Liver (tissue), 9 donors: ENCODE results near the gene ZNF217. TPM values are rescaled to one million over a fixed set of nuclear protein-coding genes. Genes with fewer than 3 reads are reported as not detected.

ENCODE experiments used
- DNase-seq: peaks from one replicate; pipeline ENCODE4 v3.0.0-alpha.2; 2017; ENCODE audit warnings: low spot score
- H3K27ac ChIP-seq, 2 donors: one replicate each; pipeline ENCODE4 v1.7.0; 2013; ENCODE audit warnings: inconsistent platforms in 2 of 2, low read length in 2 of 2, control low read depth in 1 of 2, low read depth in 1 of 2, mild to moderate bottlenecking in 1 of 2
- H3K27me3 ChIP-seq, 4 donors: one replicate each; pipeline versions ENCODE4 v1.6.1 to v1.7.0; 2013; ENCODE audit warnings: low read length in 3 of 4, inconsistent platforms in 1 of 4, mild to moderate bottlenecking in 1 of 4, moderate library complexity in 1 of 4; ENCODE audit not compliant: control insufficient read depth in 4 of 4, insufficient read depth in 4 of 4
- H3K36me3 ChIP-seq, 4 donors: one replicate each; pipeline versions ENCODE4 v1.6.1 to v1.7.0; 2013; ENCODE audit warnings: low read length in 3 of 4, mild to moderate bottlenecking in 3 of 4, low read depth in 1 of 4, moderate library complexity in 1 of 4; ENCODE audit not compliant: control insufficient read depth in 4 of 4, insufficient read depth in 3 of 4
- H3K4me1 ChIP-seq, 4 donors: one replicate each; pipeline versions ENCODE4 v1.6.1 to v1.7.0; 2013; ENCODE audit warnings: low read length in 3 of 4, mild to moderate bottlenecking in 3 of 4, moderate library complexity in 1 of 4; ENCODE audit not compliant: control insufficient read depth in 4 of 4, insufficient read depth in 4 of 4
- H3K4me3 ChIP-seq, 3 donors: one replicate each; pipeline versions ENCODE4 v1.6.1 to v1.7.0; 2013; ENCODE audit warnings: low read length in 3 of 3, control low read depth in 1 of 3, low read depth in 1 of 3, mild to moderate bottlenecking in 1 of 3
- H3K9ac ChIP-seq, 2 donors: one replicate each; pipeline ENCODE4 v1.7.0; 2013; ENCODE audit warnings: low read length in 2 of 2, mild to moderate bottlenecking in 2 of 2, moderate library complexity in 2 of 2, control low read depth in 1 of 2, low read depth in 1 of 2
- H3K9me3 ChIP-seq, 4 donors: one replicate each; pipeline versions ENCODE4 v1.6.1 to v1.7.0; 2013; ENCODE audit warnings: low read length in 3 of 4; ENCODE audit not compliant: control insufficient read depth in 4 of 4
- EGR1 ChIP-seq, 2 donors: IDR thresholded peaks; 2 replicates each; pipeline ENCODE4 v1.6.1; 2016 to 2018; ENCODE audit warnings: antibody characterized with exemption in 2 of 2, low read depth in 2 of 2
- FOXA1 ChIP-seq: IDR thresholded peaks from 2 replicates; pipeline ENCODE4 v1.6.1; 2016; ENCODE audit warnings: antibody characterized with exemption
- FOXA2 ChIP-seq: IDR thresholded peaks from 2 replicates; pipeline ENCODE4 v1.6.1; 2016; ENCODE audit warnings: antibody characterized with exemption
- GABPA ChIP-seq, 2 donors: IDR thresholded peaks in 1 of 2; conservative IDR thresholded peaks in 1 of 2; 2 replicates each; pipeline ENCODE4 v1.6.1; 2016; ENCODE audit warnings: antibody characterized with exemption in 2 of 2, mild to moderate bottlenecking in 1 of 2, moderate library complexity in 1 of 2
- HNF4A ChIP-seq, 2 donors: conservative IDR thresholded peaks; 2 replicates each; pipeline ENCODE4 v1.6.1; 2016; ENCODE audit warnings: antibody characterized with exemption in 2 of 2, mild to moderate bottlenecking in 2 of 2
- HNF4G ChIP-seq: IDR thresholded peaks from 2 replicates; pipeline ENCODE4 v1.6.1; 2016; ENCODE audit warnings: antibody characterized with exemption
- JUND ChIP-seq, 2 donors: IDR thresholded peaks; 2 replicates each; pipeline ENCODE4 v1.6.1; 2016; ENCODE audit warnings: antibody characterized with exemption in 2 of 2
- NR2F2 ChIP-seq: IDR thresholded peaks from 2 replicates; pipeline ENCODE4 v1.6.1; 2016; ENCODE audit warnings: antibody characterized with exemption
- RAD21 ChIP-seq, 2 donors: IDR thresholded peaks; 2 replicates each; pipeline ENCODE4 v1.6.1; 2016; ENCODE audit warnings: antibody characterized with exemption in 2 of 2, mild to moderate bottlenecking in 2 of 2
- RXRA ChIP-seq, 2 donors: IDR thresholded peaks; 2 replicates each; pipeline ENCODE4 v1.6.1; 2017 to 2018; ENCODE audit warnings: antibody characterized with exemption in 2 of 2, mild to moderate bottlenecking in 1 of 2
- SP1 ChIP-seq: IDR thresholded peaks from 2 replicates; pipeline ENCODE4 v1.6.1; 2018; ENCODE audit warnings: antibody characterized with exemption, mild to moderate bottlenecking
- TAF1 ChIP-seq: conservative IDR thresholded peaks from 2 replicates; pipeline ENCODE4 v1.6.1; 2016; ENCODE audit warnings: antibody characterized with exemption, mild to moderate bottlenecking
- YY1 ChIP-seq: IDR thresholded peaks from 2 replicates; pipeline ENCODE4 v1.6.1; 2016; ENCODE audit warnings: antibody characterized with exemption, mild to moderate bottlenecking
- WGBS: extraction: QIAGEN DNeasy Blood & Tissue Kit; methylation state at CpG from one replicate; pipeline ENCODE4 v1.1.7; 2013; 5-methylcytosine and 5-hydroxymethylcytosine counted together
- polyA plus RNA-seq, 2 donors: library from polyadenylated mRNA; stranded (reverse) in 1 of 2; unstranded in 1 of 2; fragments of 200-250 nt in 1 of 2; fragments of >200 nt in 1 of 2; fragmentation: Nextera tagmentation in 1 of 2; extraction: Ambion mirVana in 1 of 2; gene quantifications; one replicate each; pipeline versions ENCODE4 v1.2.1 to v1.2.3, GENCODE V29; 2013 to 2015
- total RNA-seq, 2 donors: library from RNA; depleted of rRNA; stranded (reverse); fragments of >200 nt; gene quantifications; one replicate each; pipeline ENCODE4 v1.2.3, GENCODE V29; 2014
- TF ChIP-seq, protein P1 (sequence below): IDR thresholded peaks from 2 replicates; pipeline ENCODE4 v1.6.1; 2016; ENCODE audit warnings: antibody characterized with exemption
- TF ChIP-seq, protein P2 (sequence below): fragments of 150-350 bp; IDR thresholded peaks from 2 replicates; pipeline ENCODE4 v1.5.1; 2017; ENCODE audit warnings: improper control_type of control experiment, low read depth, low read length; ENCODE audit not compliant: missing input control
- TF ChIP-seq, protein P3 (sequence below): IDR thresholded peaks from 2 replicates; pipeline ENCODE4 v1.6.1; 2016; ENCODE audit warnings: antibody characterized with exemption, mild to moderate bottlenecking
- TF ChIP-seq, protein P4 (sequence below): IDR thresholded peaks from 2 replicates; pipeline ENCODE4 v1.6.1; 2016; ENCODE audit warnings: antibody characterized with exemption
- TF ChIP-seq, protein P5 (sequence below): IDR thresholded peaks from 2 replicates; pipeline ENCODE4 v1.6.1; 2016; ENCODE audit warnings: antibody characterized with exemption
- donor health status: healthy.
- donor health status: healthy.
- donor health status: healthy.
- donor health status: healthy.
- donor health status: healthy.

ZNF217 gene
- total and polyA plus RNA-seq, 4 donors = 4.2 to 16.3 (median 11.2) TPM

DNA sequence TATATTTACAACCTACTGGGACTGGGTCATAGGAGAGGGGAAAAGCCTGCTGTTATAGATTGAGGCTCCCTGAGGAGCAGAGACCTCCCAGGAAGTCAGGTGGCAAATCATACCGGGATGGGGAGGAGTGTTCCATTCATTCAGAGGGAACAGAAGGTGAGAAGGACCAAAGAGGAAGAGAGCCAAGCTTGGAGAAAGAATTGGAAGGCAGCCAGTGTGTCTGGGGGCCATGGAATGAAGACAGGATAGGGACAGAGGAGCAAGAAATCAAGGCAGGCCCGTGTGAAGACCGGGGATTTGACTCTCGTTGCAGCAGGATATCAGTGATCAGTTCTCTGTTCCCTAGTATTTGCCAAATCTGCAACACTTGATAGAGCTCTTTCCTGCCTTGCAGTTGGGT lies 5.7 kb upstream of the ZNF217 start:
- Histone ChIP-seq H3K36me3 (no peaks in the 10 kb centered on the region), H3K27me3 (no peaks in the 10 kb centered on the region), H3K4me1 (peaks cover 5 to 11% (median 8%) of the 10 kb centered on the region in 4 donors), H3K27ac (no peak overlapping the region), H3K9me3 (no peaks in the 10 kb centered on the region), H3K9ac (no peak overlapping the region), H3K4me3 (no peak overlapping the region)
- TF ChIP-seq JUND (IDR thresholded peaks at IDR 0.05) (no peak), TAF1 (no peak), EGR1 (IDR thresholded peaks at IDR 0.05; ENCODE audit: low read depth in 2 of 2) (no peak), YY1 (no peak), NR2F2 (no peak), HNF4G (no peak), RXRA (IDR thresholded peaks at IDR 0.05) (no peak), FOXA2 (no peak), HNF4A (conservative IDR thresholded peaks at IDR 0.05) (no peak), FOXA1 (no peak), RAD21 (IDR thresholded peaks at IDR 0.05) (no peak), GABPA (IDR thresholded peaks at IDR 0.05 in 1 of 2, conservative IDR thresholded peaks at IDR 0.05 in 1 of 2) (no peak), SP1 (no peak)
- TF ChIP-seq, protein P1, sequence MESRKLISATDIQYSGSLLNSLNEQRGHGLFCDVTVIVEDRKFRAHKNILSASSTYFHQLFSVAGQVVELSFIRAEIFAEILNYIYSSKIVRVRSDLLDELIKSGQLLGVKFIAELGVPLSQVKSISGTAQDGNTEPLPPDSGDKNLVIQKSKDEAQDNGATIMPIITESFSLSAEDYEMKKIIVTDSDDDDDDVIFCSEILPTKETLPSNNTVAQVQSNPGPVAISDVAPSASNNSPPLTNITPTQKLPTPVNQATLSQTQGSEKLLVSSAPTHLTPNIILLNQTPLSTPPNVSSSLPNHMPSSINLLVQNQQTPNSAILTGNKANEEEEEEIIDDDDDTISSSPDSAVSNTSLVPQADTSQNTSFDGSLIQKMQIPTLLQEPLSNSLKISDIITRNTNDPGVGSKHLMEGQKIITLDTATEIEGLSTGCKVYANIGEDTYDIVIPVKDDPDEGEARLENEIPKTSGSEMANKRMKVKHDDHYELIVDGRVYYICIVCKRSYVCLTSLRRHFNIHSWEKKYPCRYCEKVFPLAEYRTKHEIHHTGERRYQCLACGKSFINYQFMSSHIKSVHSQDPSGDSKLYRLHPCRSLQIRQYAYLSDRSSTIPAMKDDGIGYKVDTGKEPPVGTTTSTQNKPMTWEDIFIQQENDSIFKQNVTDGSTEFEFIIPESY = no peak
- TF ChIP-seq, protein P2, sequence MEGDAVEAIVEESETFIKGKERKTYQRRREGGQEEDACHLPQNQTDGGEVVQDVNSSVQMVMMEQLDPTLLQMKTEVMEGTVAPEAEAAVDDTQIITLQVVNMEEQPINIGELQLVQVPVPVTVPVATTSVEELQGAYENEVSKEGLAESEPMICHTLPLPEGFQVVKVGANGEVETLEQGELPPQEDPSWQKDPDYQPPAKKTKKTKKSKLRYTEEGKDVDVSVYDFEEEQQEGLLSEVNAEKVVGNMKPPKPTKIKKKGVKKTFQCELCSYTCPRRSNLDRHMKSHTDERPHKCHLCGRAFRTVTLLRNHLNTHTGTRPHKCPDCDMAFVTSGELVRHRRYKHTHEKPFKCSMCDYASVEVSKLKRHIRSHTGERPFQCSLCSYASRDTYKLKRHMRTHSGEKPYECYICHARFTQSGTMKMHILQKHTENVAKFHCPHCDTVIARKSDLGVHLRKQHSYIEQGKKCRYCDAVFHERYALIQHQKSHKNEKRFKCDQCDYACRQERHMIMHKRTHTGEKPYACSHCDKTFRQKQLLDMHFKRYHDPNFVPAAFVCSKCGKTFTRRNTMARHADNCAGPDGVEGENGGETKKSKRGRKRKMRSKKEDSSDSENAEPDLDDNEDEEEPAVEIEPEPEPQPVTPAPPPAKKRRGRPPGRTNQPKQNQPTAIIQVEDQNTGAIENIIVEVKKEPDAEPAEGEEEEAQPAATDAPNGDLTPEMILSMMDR = no peak
- TF ChIP-seq, protein P3, sequence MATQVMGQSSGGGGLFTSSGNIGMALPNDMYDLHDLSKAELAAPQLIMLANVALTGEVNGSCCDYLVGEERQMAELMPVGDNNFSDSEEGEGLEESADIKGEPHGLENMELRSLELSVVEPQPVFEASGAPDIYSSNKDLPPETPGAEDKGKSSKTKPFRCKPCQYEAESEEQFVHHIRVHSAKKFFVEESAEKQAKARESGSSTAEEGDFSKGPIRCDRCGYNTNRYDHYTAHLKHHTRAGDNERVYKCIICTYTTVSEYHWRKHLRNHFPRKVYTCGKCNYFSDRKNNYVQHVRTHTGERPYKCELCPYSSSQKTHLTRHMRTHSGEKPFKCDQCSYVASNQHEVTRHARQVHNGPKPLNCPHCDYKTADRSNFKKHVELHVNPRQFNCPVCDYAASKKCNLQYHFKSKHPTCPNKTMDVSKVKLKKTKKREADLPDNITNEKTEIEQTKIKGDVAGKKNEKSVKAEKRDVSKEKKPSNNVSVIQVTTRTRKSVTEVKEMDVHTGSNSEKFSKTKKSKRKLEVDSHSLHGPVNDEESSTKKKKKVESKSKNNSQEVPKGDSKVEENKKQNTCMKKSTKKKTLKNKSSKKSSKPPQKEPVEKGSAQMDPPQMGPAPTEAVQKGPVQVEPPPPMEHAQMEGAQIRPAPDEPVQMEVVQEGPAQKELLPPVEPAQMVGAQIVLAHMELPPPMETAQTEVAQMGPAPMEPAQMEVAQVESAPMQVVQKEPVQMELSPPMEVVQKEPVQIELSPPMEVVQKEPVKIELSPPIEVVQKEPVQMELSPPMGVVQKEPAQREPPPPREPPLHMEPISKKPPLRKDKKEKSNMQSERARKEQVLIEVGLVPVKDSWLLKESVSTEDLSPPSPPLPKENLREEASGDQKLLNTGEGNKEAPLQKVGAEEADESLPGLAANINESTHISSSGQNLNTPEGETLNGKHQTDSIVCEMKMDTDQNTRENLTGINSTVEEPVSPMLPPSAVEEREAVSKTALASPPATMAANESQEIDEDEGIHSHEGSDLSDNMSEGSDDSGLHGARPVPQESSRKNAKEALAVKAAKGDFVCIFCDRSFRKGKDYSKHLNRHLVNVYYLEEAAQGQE = no peak
- TF ChIP-seq, protein P4, sequence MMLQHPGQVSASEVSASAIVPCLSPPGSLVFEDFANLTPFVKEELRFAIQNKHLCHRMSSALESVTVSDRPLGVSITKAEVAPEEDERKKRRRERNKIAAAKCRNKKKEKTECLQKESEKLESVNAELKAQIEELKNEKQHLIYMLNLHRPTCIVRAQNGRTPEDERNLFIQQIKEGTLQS = no peak
- TF ChIP-seq, protein P5, sequence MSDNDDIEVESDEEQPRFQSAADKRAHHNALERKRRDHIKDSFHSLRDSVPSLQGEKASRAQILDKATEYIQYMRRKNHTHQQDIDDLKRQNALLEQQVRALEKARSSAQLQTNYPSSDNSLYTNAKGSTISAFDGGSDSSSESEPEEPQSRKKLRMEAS = no peak
- WGBS = 64% methylated on average over 4 of the region's 4 CpGs
- DNase-seq = peak; percentile 31

DNA sequence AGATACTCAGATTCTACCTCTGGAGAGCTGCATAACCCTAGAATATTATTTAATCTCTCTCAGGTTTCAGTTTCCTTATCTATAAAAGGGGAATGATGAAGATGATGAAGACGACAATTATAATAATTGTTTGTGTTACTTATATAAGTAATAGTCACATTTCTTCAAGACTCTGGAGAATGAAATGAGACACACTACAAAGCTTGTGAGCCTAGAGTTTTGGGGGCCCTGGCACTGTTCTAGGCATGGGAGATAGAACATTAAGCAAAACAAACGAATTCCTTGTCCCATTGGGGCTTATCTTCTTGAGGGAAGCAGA lies 5.4 kb upstream of the ZNF217 start:
- no peak overlapping the region for H3K4me3 ChIP-seq
- H3K9me3 ChIP-seq = no peaks in the 10 kb centered on the region
- 83% methylated on average over 2 of the region's 2 CpGs for WGBS
- H3K27ac ChIP-seq = no peak overlapping the region
- H3K27me3 ChIP-seq = no peaks in the 10 kb centered on the region
- no peak overlapping the region for H3K9ac ChIP-seq
- peaks cover 5 to 11% (median 8%) of the 10 kb centered on the region in 4 donors for H3K4me1 ChIP-seq
- H3K36me3 ChIP-seq = no peaks in the 10 kb centered on the region
- TF ChIP-seq RXRA (IDR thresholded peaks at IDR 0.05) (no peak), FOXA2 (no peak), FOXA1 (no peak), RAD21 (IDR thresholded peaks at IDR 0.05) (no peak), SP1 (no peak)
- TF ChIP-seq, protein P2 = no peak
- DNase-seq = no peak
